Neural progenitor cell (in vitro differentiated cells): ENCODE measurements around the gene NKAIN4.

Source experiments
- EZH2 ChIP-seq: fragments of 200-600 bp; sonication (generic); IDR thresholded peaks from 2 replicates; pipeline ENCODE4 v1.6.1; 2017; ENCODE audit warnings: antibody characterized with exemption, mild to moderate bottlenecking, moderate library complexity
- EZH2phosphoT487 ChIP-seq: fragments of 200-600 bp; sonication (generic); IDR thresholded peaks from 2 replicates; pipeline ENCODE4 v1.6.1; 2017; ENCODE audit warnings: antibody characterized with exemption
- TF ChIP-seq, protein P1 (sequence below): fragments of 200-600 bp; sonication (generic); IDR thresholded peaks from 2 replicates; pipeline ENCODE4 v1.5.1; 2017; ENCODE audit warnings: antibody characterized with exemption, mild to moderate bottlenecking

DNA sequence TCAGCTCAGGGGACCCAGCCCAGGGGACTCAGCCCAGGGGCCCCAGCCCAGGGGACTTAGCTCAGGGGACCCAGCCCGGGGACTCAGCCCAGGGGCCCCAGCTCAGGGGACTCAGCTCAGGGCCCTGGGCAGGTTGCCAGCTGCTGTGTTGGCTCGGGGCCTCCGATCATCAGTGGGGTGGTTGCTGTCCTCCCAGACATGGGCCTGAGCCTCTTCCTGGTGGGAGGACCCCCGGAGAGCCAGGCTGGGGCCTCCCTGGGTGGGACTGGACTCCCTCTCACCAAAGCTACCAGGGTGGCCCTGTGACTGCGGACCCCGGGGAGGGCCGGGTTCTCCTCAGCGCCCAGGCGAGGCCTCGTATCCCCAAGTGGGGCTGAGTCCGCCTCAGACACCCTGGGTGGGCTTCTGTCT, 43.1 kb upstream of the NKAIN4 start:
- TF ChIP-seq, protein P1, sequence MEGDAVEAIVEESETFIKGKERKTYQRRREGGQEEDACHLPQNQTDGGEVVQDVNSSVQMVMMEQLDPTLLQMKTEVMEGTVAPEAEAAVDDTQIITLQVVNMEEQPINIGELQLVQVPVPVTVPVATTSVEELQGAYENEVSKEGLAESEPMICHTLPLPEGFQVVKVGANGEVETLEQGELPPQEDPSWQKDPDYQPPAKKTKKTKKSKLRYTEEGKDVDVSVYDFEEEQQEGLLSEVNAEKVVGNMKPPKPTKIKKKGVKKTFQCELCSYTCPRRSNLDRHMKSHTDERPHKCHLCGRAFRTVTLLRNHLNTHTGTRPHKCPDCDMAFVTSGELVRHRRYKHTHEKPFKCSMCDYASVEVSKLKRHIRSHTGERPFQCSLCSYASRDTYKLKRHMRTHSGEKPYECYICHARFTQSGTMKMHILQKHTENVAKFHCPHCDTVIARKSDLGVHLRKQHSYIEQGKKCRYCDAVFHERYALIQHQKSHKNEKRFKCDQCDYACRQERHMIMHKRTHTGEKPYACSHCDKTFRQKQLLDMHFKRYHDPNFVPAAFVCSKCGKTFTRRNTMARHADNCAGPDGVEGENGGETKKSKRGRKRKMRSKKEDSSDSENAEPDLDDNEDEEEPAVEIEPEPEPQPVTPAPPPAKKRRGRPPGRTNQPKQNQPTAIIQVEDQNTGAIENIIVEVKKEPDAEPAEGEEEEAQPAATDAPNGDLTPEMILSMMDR = no peak
- TF ChIP-seq EZH2 (no peak), EZH2phosphoT487 (no peak)
